IPS-18a (cell line): ENCODE data around the gene STEAP4.
"Not testable (repeated sequence)": the region's sequence is repeated elsewhere in the genome, so short reads cannot be mapped to it uniquely, and the experiment has no call there.

Experiments used
- H3K27ac ChIP-seq: one replicate; pipeline ENCODE4 v1.5.1; 2013; ENCODE audit warnings: low read length
- H3K27me3 ChIP-seq: one replicate; pipeline ENCODE4 v1.6.1; 2013; ENCODE audit warnings: mild to moderate bottlenecking, low read length; ENCODE audit not compliant: control insufficient read depth, insufficient read depth
- H3K36me3 ChIP-seq: one replicate; pipeline ENCODE4 v1.6.1; 2013; ENCODE audit warnings: low read depth, low read length; ENCODE audit not compliant: control insufficient read depth
- H3K4me1 ChIP-seq: one replicate; pipeline ENCODE4 v1.6.1; 2013; ENCODE audit warnings: low read depth, low read length; ENCODE audit not compliant: control insufficient read depth
- H3K4me3 ChIP-seq: one replicate; pipeline ENCODE4 v1.5.1; 2013; ENCODE audit warnings: low read length
- H3K9ac ChIP-seq: one replicate; pipeline ENCODE4 v1.6.1; 2013; ENCODE audit warnings: mild to moderate bottlenecking, low read length, moderate library complexity
- H3K9me3 ChIP-seq: one replicate; pipeline ENCODE4 v1.6.1; 2013; ENCODE audit warnings: low read depth, low read length; ENCODE audit not compliant: control insufficient read depth

Gene STEAP4

GRCh38 chr7:88290491-88290890, 16.2 kb downstream of the STEAP4 start:
- H3K4me1 ChIP-seq: no peaks in the 10 kb centered on the region
- H3K4me3 ChIP-seq: no peak overlapping the region
- no peaks in the 10 kb centered on the region for H3K27me3 ChIP-seq
- no peak overlapping the region for H3K9ac ChIP-seq
- no peaks in the 10 kb centered on the region for H3K36me3 ChIP-seq
- H3K9me3 ChIP-seq: no peaks in the 10 kb centered on the region
- H3K27ac ChIP-seq: no peak overlapping the region

- Histone ChIP-seq H3K27ac (no peak overlapping the region), H3K27me3 (no peaks in the 10 kb centered on the region), H3K9me3 (no peaks in the 10 kb centered on the region), H3K9ac (no peak overlapping the region), H3K36me3 (no peaks in the 10 kb centered on the region), H3K4me3 (no peak overlapping the region), H3K4me1 (no peaks in the 10 kb centered on the region)
Measured at GRCh38 chr7:88289564-88290025, 17.1 kb downstream of the STEAP4 start.

GRCh38 chr7:88281749-88282148, 24.9 kb downstream of the STEAP4 start:
- Histone ChIP-seq H3K4me3 (no peak overlapping the region), H3K36me3 (no peaks in the 10 kb centered on the region), H3K27ac (no peak overlapping the region), H3K9me3 (no peaks in the 10 kb centered on the region), H3K4me1 (peaks cover under 1% of the 10 kb centered on the region), H3K27me3 (no peaks in the 10 kb centered on the region), H3K9ac (no peak overlapping the region)

- H3K36me3 ChIP-seq: no peaks in the 10 kb centered on the region
- no peak overlapping the region for H3K27ac ChIP-seq
- no peak overlapping the region for H3K4me3 ChIP-seq
- H3K9me3 ChIP-seq: no peaks in the 10 kb centered on the region
- peaks cover 9% of the 10 kb centered on the region for H3K4me1 ChIP-seq
- H3K27me3 ChIP-seq: no peaks in the 10 kb centered on the region
- no peak overlapping the region for H3K9ac ChIP-seq
Measured at GRCh38 chr7:88280801-88281200, 25.9 kb downstream of the STEAP4 start.

- no peak overlapping the region for H3K4me3 ChIP-seq
Measured at GRCh38 chr7:88279323-88279722, 27.4 kb downstream of the STEAP4 start.

GRCh38 chr7:88278881-88279280, 27.8 kb downstream of the STEAP4 start:
- H3K27ac ChIP-seq: no peak overlapping the region
- no peaks in the 10 kb centered on the region for H3K36me3 ChIP-seq
- H3K9ac ChIP-seq: no peak overlapping the region
- H3K9me3 ChIP-seq: no peaks in the 10 kb centered on the region
- peaks cover 13% of the 10 kb centered on the region for H3K4me1 ChIP-seq
- no peak overlapping the region for H3K4me3 ChIP-seq
- no peaks in the 10 kb centered on the region for H3K27me3 ChIP-seq

More at GRCh38 chr7:88279323-88279722, 27.4 kb downstream of the STEAP4 start:
- no peaks in the 10 kb centered on the region for H3K9me3 ChIP-seq
- H3K9ac ChIP-seq: no peak overlapping the region
- H3K27ac ChIP-seq: no peak overlapping the region
- H3K27me3 ChIP-seq: no peaks in the 10 kb centered on the region
- H3K36me3 ChIP-seq: no peaks in the 10 kb centered on the region
- peaks cover 13% of the 10 kb centered on the region for H3K4me1 ChIP-seq

- Histone ChIP-seq H3K27me3 (no peaks in the 10 kb centered on the region), H3K4me3 (no peak overlapping the region), H3K36me3 (no peaks in the 10 kb centered on the region), H3K27ac (no peak overlapping the region), H3K9me3 (no peaks in the 10 kb centered on the region), H3K4me1 (peaks cover 13% of the 10 kb centered on the region), H3K9ac (no peak overlapping the region)
Measured at GRCh38 chr7:88276605-88277153, 30.0 kb downstream of the STEAP4 start.

GRCh38 chr7:88274856-88275255, 31.8 kb downstream of the STEAP4 start:
- peaks cover 13% of the 10 kb centered on the region for H3K4me1 ChIP-seq
- not testable (repeated sequence) for H3K27ac ChIP-seq, H3K36me3 ChIP-seq, H3K4me3 ChIP-seq, H3K27me3 ChIP-seq, H3K9ac ChIP-seq, H3K9me3 ChIP-seq

- H3K4me3 ChIP-seq: no peak overlapping the region
- no peaks in the 10 kb centered on the region for H3K9me3 ChIP-seq
- no peaks in the 10 kb centered on the region for H3K4me1 ChIP-seq
- H3K27ac ChIP-seq: no peak overlapping the region
- H3K36me3 ChIP-seq: no peaks in the 10 kb centered on the region
- H3K9ac ChIP-seq: no peak overlapping the region
- H3K27me3 ChIP-seq: no peaks in the 10 kb centered on the region
Measured at GRCh38 chr7:88269586-88269985, 37.1 kb downstream of the STEAP4 start.

- H3K36me3 ChIP-seq: no peaks in the 10 kb centered on the region
Measured at GRCh38 chr7:88268858-88269257, 37.8 kb downstream of the STEAP4 start.

GRCh38 chr7:88268051-88268450, 38.6 kb downstream of the STEAP4 start:
- Histone ChIP-seq H3K27me3 (no peaks in the 10 kb centered on the region), H3K4me3 (no peak overlapping the region), H3K9ac (no peak overlapping the region), H3K27ac (no peak overlapping the region), H3K4me1 (no peaks in the 10 kb centered on the region), H3K36me3 (no peaks in the 10 kb centered on the region), H3K9me3 (no peaks in the 10 kb centered on the region)

More at GRCh38 chr7:88268858-88269257, 37.8 kb downstream of the STEAP4 start:
- H3K9me3 ChIP-seq: no peaks in the 10 kb centered on the region
- H3K27ac ChIP-seq: no peak overlapping the region
- H3K4me1 ChIP-seq: no peaks in the 10 kb centered on the region
- H3K4me3 ChIP-seq: no peak overlapping the region
- H3K27me3 ChIP-seq: no peaks in the 10 kb centered on the region
- H3K9ac ChIP-seq: no peak overlapping the region

- H3K27me3 ChIP-seq: no peaks in the 10 kb centered on the region
- H3K4me1 ChIP-seq: no peaks in the 10 kb centered on the region
- H3K36me3 ChIP-seq: no peaks in the 10 kb centered on the region
- no peak overlapping the region for H3K27ac ChIP-seq
- no peaks in the 10 kb centered on the region for H3K9me3 ChIP-seq
- no peak overlapping the region for H3K4me3 ChIP-seq
- H3K9ac ChIP-seq: no peak overlapping the region
Measured at GRCh38 chr7:88267421-88267820, 39.3 kb downstream of the STEAP4 start.
